HepG2 (cell line): ENCODE data around the gene S1PR5. TPM values are rescaled to one million over a fixed set of nuclear protein-coding genes. Genes with fewer than 3 reads are reported as not detected.

Source experiments
- ATAC-seq: fragments of 200-7000 bp; cut with Tn5 transposase; 3 replicates; pipeline ENCODE4 v1.9.1; 2020; ENCODE audit warnings: mild to moderate bottlenecking, moderate library complexity
- BruUV-seq: library from RNA; stranded (reverse); fragments of 400-500 nt; replicated peaks from 2 replicates; lab custom pipeline; 2021; lab: Mats Ljungman, UMichigan
- CTCF ChIA-PET: fragments of 300-600 bp; formaldehyde crosslinking; extraction: SDS; loops from one replicate; lab custom pipeline; 2021; ENCODE audit warnings: low total read pairs, inconsistent platforms, low intra/inter-chr PET ratio; lab: Yijun Ruan, JAX
- POLR2A ChIA-PET: fragments of 350-600 bp; sonication (Branson Sonifier 250); formaldehyde crosslinking; loops from one replicate; lab custom pipeline; 2020; ENCODE audit warnings: antibody characterized with exemption, inconsistent platforms; lab: Yijun Ruan, JAX
- DNase-seq: peaks from one replicate; pipeline ENCODE4 v3.0.0-alpha.2; 2015; ENCODE audit warnings: low spot score
- FAIRE-seq: peaks from 3 replicates; lab custom pipeline; 2011; peaks lifted over from hg19 to GRCh38; lab: Jason Lieb, UNC
- H2AFZ ChIP-seq: one replicate; pipeline ENCODE4 v1.6.1; 2011; ENCODE audit warnings: low read length, inconsistent platforms
- H3K27ac ChIP-seq: fragments of 300-600 bp; 3 replicates; pipeline ENCODE4 v1.8.0; 2011; ENCODE audit warnings: mixed run types, mild to moderate bottlenecking, mixed read lengths, low read length, inconsistent platforms; ENCODE audit not compliant: insufficient read depth; ENCODE audit errors: extremely low read length
- H3K27me3 ChIP-seq, 2 experiments: fragments of 200-600 bp in 1 of 2; 2 replicates in 1 of 2; 3 replicates in 1 of 2; pipeline versions ENCODE4 v1.6.0 to v1.8.0; 2011; ENCODE audit warnings: low read length in 2 of 2, mild to moderate bottlenecking in 2 of 2, moderate library complexity in 2 of 2, inconsistent platforms in 1 of 2; ENCODE audit not compliant: insufficient read depth in 2 of 2, control insufficient read depth in 1 of 2
- H3K36me3 ChIP-seq, 2 experiments: fragments of 200-600 bp in 1 of 2; replicated peaks in 1 of 2; 2 replicates in 1 of 2; 3 replicates in 1 of 2; pipeline versions ENCODE4 v1.5.1 to v1.8.0; 2011; ENCODE audit warnings: low read length in 2 of 2, inconsistent platforms in 1 of 2; ENCODE audit not compliant: insufficient read depth in 2 of 2, control insufficient read depth in 1 of 2
- H3K4me1 ChIP-seq: 2 replicates; pipeline ENCODE4 v1.5.1; 2012; ENCODE audit warnings: low read length, inconsistent platforms; ENCODE audit not compliant: insufficient read depth
- H3K4me2 ChIP-seq: 2 replicates; pipeline ENCODE4 v1.6.0; 2011; ENCODE audit warnings: low read depth, low read length, inconsistent platforms
- H3K4me3 ChIP-seq, 3 experiments: fragments of 200-600 bp in 1 of 3; sonication (generic), shearing (Covaris generic) in 1 of 3; replicated peaks in 1 of 3; 2 replicates each; pipeline ENCODE4 v1.5.1; 2011 to 2016; ENCODE audit warnings: low read length in 3 of 3, inconsistent platforms in 2 of 3, low read depth in 2 of 3, mild to moderate bottlenecking in 2 of 3, control low read depth in 1 of 3, mixed read lengths in 1 of 3; ENCODE audit not compliant: insufficient read depth in 1 of 3
- H3K79me2 ChIP-seq: one replicate; pipeline ENCODE4 v1.6.1; 2011; ENCODE audit warnings: low read length, inconsistent platforms; ENCODE audit not compliant: insufficient read depth
- H3K9ac ChIP-seq: 2 replicates; pipeline ENCODE4 v1.6.0; 2011; ENCODE audit warnings: mild to moderate bottlenecking, low read depth, low read length, inconsistent platforms; ENCODE audit not compliant: insufficient read depth
- H3K9me3 ChIP-seq: 2 replicates; pipeline ENCODE4 v1.5.1; 2012; ENCODE audit warnings: mild to moderate bottlenecking, low read length
- H4K20me1 ChIP-seq: 2 replicates; pipeline ENCODE4 v1.6.0; 2011; ENCODE audit warnings: inconsistent platforms, mild to moderate bottlenecking, low read length, moderate library complexity; ENCODE audit not compliant: insufficient read depth
- AKAP8 ChIP-seq: sonication (generic); formaldehyde crosslinking; IDR thresholded peaks from 2 replicates; pipeline ENCODE4 v1.5.1; 2020; ENCODE audit warnings: mild to moderate bottlenecking, missing genetic modification reagents
- ATM ChIP-seq: fragments of 450-650 bp; IDR thresholded peaks from 2 replicates; pipeline ENCODE4 v1.7.1; 2017; ENCODE audit warnings: mild to moderate bottlenecking, borderline replicate concordance
- BHLHE40 ChIP-seq: IDR thresholded peaks from 2 replicates; pipeline ENCODE4 v1.6.1; 2011; ENCODE audit warnings: low read length, improper control_type of control experiment
- CREB1 ChIP-seq, 2 experiments: fragments of 450-650 bp in 1 of 2; IDR thresholded peaks; 2 replicates each; pipeline ENCODE4 v1.6.1; 2016 to 2017; ENCODE audit warnings: control low read depth in 1 of 2, mild to moderate bottlenecking in 1 of 2, missing compliant biosample characterization in 1 of 2, missing genetic modification characterization in 1 of 2
- HNRNPL ChIP-seq: fragments of 200-400 bp; formaldehyde crosslinking; IDR thresholded peaks from 2 replicates; pipeline ENCODE4 v1.6.1; 2017; ENCODE audit warnings: mild to moderate bottlenecking, low read depth, low read length
- JUND ChIP-seq: sonication (generic); formaldehyde crosslinking; IDR thresholded peaks from 2 replicates; pipeline ENCODE4 v1.8.0; 2022; ENCODE audit warnings: mild to moderate bottlenecking, missing genetic modification reagents
- KAT8 ChIP-seq: IDR thresholded peaks from 2 replicates; pipeline ENCODE4 v1.6.1; 2016; ENCODE audit warnings: missing genetic modification reagents, missing compliant biosample characterization
- KDM6A ChIP-seq: IDR thresholded peaks from 2 replicates; pipeline ENCODE4 v1.6.1; 2016; ENCODE audit warnings: low read depth
- NONO ChIP-seq, 2 experiments: fragments of 450-650 bp in 1 of 2; sonication (generic) in 1 of 2; formaldehyde crosslinking in 1 of 2; IDR thresholded peaks in 1 of 2; conservative IDR thresholded peaks in 1 of 2; 2 replicates each; pipeline versions ENCODE4 v1.6.1 to v1.8.0; 2017 to 2022; ENCODE audit warnings: mild to moderate bottlenecking in 1 of 2, missing genetic modification reagents in 1 of 2, moderate library complexity in 1 of 2
- POLR2AphosphoS2 ChIP-seq: IDR thresholded peaks from 2 replicates; pipeline ENCODE4 v1.6.1; 2011; ENCODE audit warnings: low read depth, low read length, improper control_type of control experiment
- ZBTB38 ChIP-seq: sonication (generic); formaldehyde crosslinking; IDR thresholded peaks from 2 replicates; pipeline ENCODE4 v1.5.1; 2020; ENCODE audit warnings: mild to moderate bottlenecking, missing genetic modification reagents
- ZMYM3 ChIP-seq: sonication (generic); formaldehyde crosslinking; IDR thresholded peaks from 2 replicates; pipeline ENCODE4 v1.5.1; 2020; ENCODE audit warnings: mild to moderate bottlenecking, missing genetic modification reagents
- ZNF235 ChIP-seq: sonication (generic); formaldehyde crosslinking; IDR thresholded peaks from 2 replicates; pipeline ENCODE4 v1.8.1; 2023; ENCODE audit warnings: mild to moderate bottlenecking, missing genetic modification reagents, borderline replicate concordance
- ZNF280B ChIP-seq: sonication (generic); formaldehyde crosslinking; IDR thresholded peaks from 2 replicates; pipeline ENCODE4 v1.5.0; 2020; ENCODE audit warnings: missing genetic modification reagents, mild to moderate bottlenecking, borderline replicate concordance
- ZNF468 ChIP-seq: sonication (generic); formaldehyde crosslinking; IDR thresholded peaks from 2 replicates; pipeline ENCODE4 v1.8.0; 2022; ENCODE audit warnings: mild to moderate bottlenecking, moderate library complexity, missing genetic modification reagents
- ZNF570 ChIP-seq: sonication (generic); formaldehyde crosslinking; IDR thresholded peaks from 2 replicates; pipeline ENCODE4 v1.4.0; 2020; ENCODE audit warnings: mild to moderate bottlenecking, missing genetic modification reagents, borderline replicate concordance
- ZNF792 ChIP-seq: IDR thresholded peaks from 2 replicates; pipeline ENCODE4 v1.6.1; 2016
- WGBS: methylation state at CpG from one replicate; pipeline ENCODE4 v1.1.6; 2017; ENCODE audit warnings: low lambda C conversion rate; 5-methylcytosine and 5-hydroxymethylcytosine counted together
- in situ Hi-C: cut with HindIII; loops from 2 replicates; pipeline ENCODE4 v1.10.0; 2017; ENCODE audit warnings: low pct_unique_long_range_greater_than_20kb; ENCODE audit not compliant: extremely low pct_ligation_motif_present
- intact Hi-C: fragments of 100-400 bp; cut with micrococcal nuclease; formaldehyde crosslinking; loops from one replicate; pipeline ENCODE4 v1.10.0; 2022; ENCODE audit not compliant: unreplicated experiment
- polyA plus RNA-seq, 8 experiments: library from polyadenylated mRNA; depleted of rRNA in 3 of 8; stranded (reverse) in 7 of 8; unstranded in 1 of 8; fragments of >200 nt; fragmentation: Illumina TruSeq in 4 of 8; extraction: Trizol in 4 of 8; gene quantifications; 2 replicates each; pipeline versions ENCODE4 v1.2.1 to v1.2.3, GENCODE V29; 2011 to 2016; ENCODE audit warnings: low read depth in 4 of 8, missing spikeins in 1 of 8, mixed read lengths in 1 of 8; ENCODE audit not compliant: insufficient read depth in 1 of 8
- total RNA-seq, 5 experiments: library from RNA; depleted of rRNA; stranded (reverse); fragments of >200 nt; fragmentation: Illumina TruSeq; extraction: Trizol; gene quantifications; 2 replicates each; pipeline ENCODE4 v1.2.3, GENCODE V29; 2016; ENCODE audit warnings: low read depth in 1 of 5
- TF ChIP-seq, protein P1 (sequence below): sonication (generic); formaldehyde crosslinking; IDR thresholded peaks from 2 replicates; pipeline ENCODE4 v1.8.1; 2023; ENCODE audit warnings: mild to moderate bottlenecking, inconsistent platforms, moderate library complexity, missing genetic modification reagents, borderline replicate concordance

The S1PR5 gene
- total and polyA plus RNA-seq, 2 of the 13 experiments (the other 11 are each of a cell fraction or from before 2014, with no cell fraction given), result 0.04 TPM; not detected in 1

DNA sequence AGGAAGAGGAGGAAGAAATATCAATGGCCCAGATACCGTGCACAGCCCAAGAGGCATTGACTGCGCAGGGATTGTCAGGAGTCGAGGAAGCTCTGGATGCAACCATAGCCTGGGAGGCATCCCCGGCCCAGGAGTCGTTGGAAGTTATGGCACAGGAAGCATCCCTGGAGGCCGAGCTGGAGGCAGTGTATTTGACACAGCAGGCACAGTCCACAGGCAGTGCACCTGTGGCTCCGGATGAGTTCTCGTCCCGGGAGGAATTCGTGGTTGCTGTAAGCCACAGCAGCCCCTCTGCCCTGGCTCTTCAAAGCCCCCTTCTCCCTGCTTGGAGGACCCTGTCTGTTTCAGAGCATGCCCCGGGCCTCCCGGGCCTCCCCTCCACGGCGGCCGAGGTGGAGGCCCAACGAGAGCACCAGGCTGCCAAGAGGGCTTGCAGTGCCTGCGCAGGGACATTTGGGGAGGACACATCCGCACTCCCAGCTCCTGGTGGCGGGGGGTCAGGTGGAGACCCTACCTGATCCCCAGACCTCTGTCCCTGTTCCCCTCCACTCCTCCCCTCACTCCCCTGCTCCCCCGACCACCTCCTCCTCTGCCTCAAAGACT lies 50.0 kb downstream of the S1PR5 start:
- no peak overlapping the region for H3K4me2 ChIP-seq
- no peak for ATAC-seq
- no peak overlapping the region for H2AFZ ChIP-seq
- no peak for DNase-seq
- no peaks in the 10 kb centered on the region for H3K4me1 ChIP-seq
- H3K9me3 ChIP-seq, result no peaks in the 10 kb centered on the region
- intact Hi-C loops (no loop called here), in situ Hi-C loops (no loop called here)
- BruUV-seq, result no TSS peak
- 0 out of 5 replicates have a peak, but pooled peaks cover 0 to 6% of the 10 kb centered on the region in 2 experiments for H3K36me3 ChIP-seq
- 97% methylated on average over 12 of the region's 20 CpGs for WGBS
- no peaks in the 10 kb centered on the region for H3K79me2 ChIP-seq
- H3K4me3 ChIP-seq, result no peak overlapping the region
- no peaks in the 10 kb centered on the region for H4K20me1 ChIP-seq
- POLR2A ChIA-PET, result no interaction called here
- H3K27ac ChIP-seq, result no peak overlapping the region
- no peaks in the 10 kb centered on the region for H3K27me3 ChIP-seq
- FAIRE-seq, result no peak
- H3K9ac ChIP-seq, result no peak overlapping the region
- CTCF ChIA-PET, result no interaction called here
- no peak for TF ChIP-seq ZNF235 (CRISPR knock-in tag)
- TF ChIP-seq ATM, result no peak
- no peak for TF ChIP-seq KAT8 (CRISPR knock-in tag)
- TF ChIP-seq AKAP8 (CRISPR knock-in tag), result no peak
- no peak for TF ChIP-seq ZNF570 (CRISPR knock-in tag)
- no peak for TF ChIP-seq POLR2AphosphoS2
- TF ChIP-seq ZNF468 (CRISPR knock-in tag), result no peak
- TF ChIP-seq ZBTB38 (CRISPR knock-in tag), result no peak
- no peak for TF ChIP-seq BHLHE40
- TF ChIP-seq ZNF792 (CRISPR knock-in tag), result no peak

- Histone ChIP-seq H2AFZ (no peak overlapping the region), H3K9ac (no peak overlapping the region), H3K4me3 (no peak overlapping the region), H3K27me3 (no peaks in the 10 kb centered on the region), H4K20me1 (no peaks in the 10 kb centered on the region), H3K4me2 (no peak overlapping the region), H3K36me3 (0 out of 5 replicates have a peak, but pooled peaks cover 0 to 6% of the 10 kb centered on the region in 2 experiments), H3K27ac (no peak overlapping the region), H3K79me2 (no peaks in the 10 kb centered on the region), H3K4me1 (no peaks in the 10 kb centered on the region), H3K9me3 (no peaks in the 10 kb centered on the region)
- FAIRE-seq (no peak), DNase-seq (no peak), ATAC-seq (no peak)
- intact Hi-C loops (no loop called here), in situ Hi-C loops (no loop called here)
- ChIA-PET CTCF (no interaction called here), POLR2A (no interaction called here)
- 94% methylated on average over 5 of the region's 5 CpGs for WGBS
- BruUV-seq, result no TSS peak
- no peak for TF ChIP-seq CREB1 (IDR thresholded peaks at IDR 0.05)
- TF ChIP-seq CREB1 (CRISPR knock-in tag; IDR thresholded peaks at IDR 0.05), result no peak
- TF ChIP-seq, protein P1, sequence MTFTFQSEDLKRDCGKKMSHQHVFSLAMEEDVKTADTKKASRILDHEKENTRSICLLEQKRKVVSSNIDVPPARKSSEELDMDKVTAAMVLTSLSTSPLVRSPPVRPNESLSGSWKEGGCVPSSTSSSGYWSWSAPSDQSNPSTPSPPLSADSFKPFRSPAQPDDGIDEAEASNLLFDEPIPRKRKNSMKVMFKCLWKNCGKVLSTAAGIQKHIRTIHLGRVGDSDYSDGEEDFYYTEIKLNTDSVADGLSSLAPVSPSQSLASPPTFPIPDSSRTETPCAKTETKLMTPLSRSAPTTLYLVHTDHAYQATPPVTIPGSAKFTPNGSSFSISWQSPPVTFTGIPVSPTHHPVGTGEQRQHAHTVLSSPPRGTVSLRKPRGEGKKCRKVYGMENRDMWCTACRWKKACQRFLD (CRISPR knock-in tag), result no peak
- no peak for TF ChIP-seq KDM6A (CRISPR knock-in tag)
- TF ChIP-seq ZNF280B (CRISPR knock-in tag), result no peak
- no peak for TF ChIP-seq ZMYM3 (CRISPR knock-in tag)
- no peak for TF ChIP-seq HNRNPL
- TF ChIP-seq JUND (CRISPR knock-in tag), result no peak
- TF ChIP-seq NONO (IDR thresholded peaks at IDR 0.05), result no peak
- no peak for TF ChIP-seq NONO (CRISPR knock-in tag; conservative IDR thresholded peaks at IDR 0.05)
Measured at GRCh38 chr19:10464456-10464855, 52.8 kb downstream of the S1PR5 start.
